ENCODE measurements around the gene KCNQ5. TPM values are rescaled to one million over a fixed set of nuclear protein-coding genes. Genes with fewer than 3 reads are reported as not detected.
"Not testable (repeated sequence)": the region's sequence is repeated elsewhere in the genome, so short reads cannot be mapped to it uniquely, and the experiment has no call there.

The KCNQ5 gene
- total RNA-seq, 4 donors from 2014 or later = 1.1 to 14.6 (median 9.0) TPM

DNA sequence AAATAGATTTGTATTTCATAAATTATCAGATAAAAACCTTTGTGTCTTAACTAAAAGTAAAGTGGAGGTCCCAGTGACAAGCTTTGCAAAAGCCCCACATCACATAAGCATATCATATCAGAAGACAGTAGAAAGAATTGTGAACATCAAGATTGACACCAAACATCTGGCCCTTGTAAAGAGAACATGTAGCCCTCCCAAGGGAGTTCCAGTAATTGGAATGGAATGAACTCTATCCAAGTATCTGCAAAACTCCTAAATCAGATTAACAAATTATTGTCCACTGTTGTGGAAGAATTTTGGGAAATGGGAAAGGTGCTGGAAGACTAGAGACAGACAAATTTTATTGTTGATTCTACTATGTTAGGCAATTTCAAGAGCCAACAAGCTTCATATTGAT is 268.8 kb downstream of the KCNQ5 start:
- no peak overlapping the region for H3K27ac ChIP-seq
- TF ChIP-seq, protein P1, sequence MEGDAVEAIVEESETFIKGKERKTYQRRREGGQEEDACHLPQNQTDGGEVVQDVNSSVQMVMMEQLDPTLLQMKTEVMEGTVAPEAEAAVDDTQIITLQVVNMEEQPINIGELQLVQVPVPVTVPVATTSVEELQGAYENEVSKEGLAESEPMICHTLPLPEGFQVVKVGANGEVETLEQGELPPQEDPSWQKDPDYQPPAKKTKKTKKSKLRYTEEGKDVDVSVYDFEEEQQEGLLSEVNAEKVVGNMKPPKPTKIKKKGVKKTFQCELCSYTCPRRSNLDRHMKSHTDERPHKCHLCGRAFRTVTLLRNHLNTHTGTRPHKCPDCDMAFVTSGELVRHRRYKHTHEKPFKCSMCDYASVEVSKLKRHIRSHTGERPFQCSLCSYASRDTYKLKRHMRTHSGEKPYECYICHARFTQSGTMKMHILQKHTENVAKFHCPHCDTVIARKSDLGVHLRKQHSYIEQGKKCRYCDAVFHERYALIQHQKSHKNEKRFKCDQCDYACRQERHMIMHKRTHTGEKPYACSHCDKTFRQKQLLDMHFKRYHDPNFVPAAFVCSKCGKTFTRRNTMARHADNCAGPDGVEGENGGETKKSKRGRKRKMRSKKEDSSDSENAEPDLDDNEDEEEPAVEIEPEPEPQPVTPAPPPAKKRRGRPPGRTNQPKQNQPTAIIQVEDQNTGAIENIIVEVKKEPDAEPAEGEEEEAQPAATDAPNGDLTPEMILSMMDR (IDR thresholded peaks at IDR 0.05) = no peak
- TF ChIP-seq POLR2A (IDR thresholded peaks at IDR 0.05) = no peak
- no peaks in the 10 kb centered on the region for H3K4me1 ChIP-seq
- H3K27me3 ChIP-seq = no peaks in the 10 kb centered on the region
- H3K4me3 ChIP-seq (replicated peaks in 1 of 3) = no peak overlapping the region
- H3K36me3 ChIP-seq = no peaks in the 10 kb centered on the region
- intact Hi-C loops (cut with DNase I) = no loop called here
- DNase-seq = no peak
- H3K9me3 ChIP-seq = no peaks in the 10 kb centered on the region

DNA sequence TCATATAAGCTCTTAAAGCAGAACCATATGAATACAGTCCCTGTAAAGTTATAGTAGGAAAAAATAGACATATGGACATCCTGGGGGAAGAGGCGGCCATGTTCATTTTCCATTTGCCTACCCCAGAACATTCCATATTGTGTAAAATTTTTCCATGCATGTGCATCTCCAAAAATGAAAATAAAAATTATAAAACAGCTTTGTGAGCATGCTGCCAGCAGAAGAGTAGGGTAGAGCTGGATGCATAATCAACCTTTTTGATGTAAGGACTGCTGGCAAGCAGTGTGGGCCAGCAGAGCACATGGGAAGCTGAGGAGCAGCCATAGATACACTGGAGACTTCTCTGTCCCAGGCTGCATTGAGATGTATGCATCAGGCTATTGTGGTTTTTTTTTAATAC is 271.0 kb downstream of the KCNQ5 start:
- H3K4me1 ChIP-seq = no peaks in the 10 kb centered on the region
- 93% methylated on average over 1 of the region's 1 CpG for WGBS, 2 donors
- TF ChIP-seq POLR2A (IDR thresholded peaks at IDR 0.05) = no peak
- TF ChIP-seq, protein P1 (IDR thresholded peaks at IDR 0.05) = no peak
- intact Hi-C loops (cut with DNase I) = no loop called here
- no peaks in the 10 kb centered on the region for H3K27me3 ChIP-seq
- no peaks in the 10 kb centered on the region for H3K9me3 ChIP-seq
- no peak overlapping the region for H3K27ac ChIP-seq
- no peak for DNase-seq
- H3K36me3 ChIP-seq = no peaks in the 10 kb centered on the region
- no peak overlapping the region for H3K4me3 ChIP-seq (replicated peaks in 1 of 3)

DNA sequence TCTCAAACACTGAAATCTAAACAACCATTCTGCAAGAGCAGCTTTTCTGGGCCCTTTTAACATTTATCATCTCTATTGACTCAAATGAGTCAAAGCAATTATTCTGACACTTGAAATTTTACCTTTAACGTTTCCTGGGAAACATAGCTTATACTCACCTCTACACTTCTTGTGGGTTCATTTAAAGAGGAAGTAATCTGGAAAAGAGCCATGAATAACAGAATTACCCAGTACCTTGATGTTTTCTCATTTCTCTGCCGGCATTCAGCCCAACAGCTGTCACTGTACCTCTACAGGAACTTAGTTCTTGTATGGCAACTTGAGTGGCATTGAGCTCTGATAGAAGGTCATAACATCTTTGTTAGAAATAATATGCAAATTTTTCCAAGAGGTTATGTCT is 272.2 kb downstream of the KCNQ5 start:
- intact Hi-C loops (cut with DNase I) = no loop called here
- no peaks in the 10 kb centered on the region for H3K9me3 ChIP-seq
- TF ChIP-seq, protein P1 (IDR thresholded peaks at IDR 0.05) = no peak
- TF ChIP-seq POLR2A (IDR thresholded peaks at IDR 0.05) = no peak
- no peak overlapping the region for H3K27ac ChIP-seq
- WGBS, 2 donors = 24 to 36% methylated on average over 2 of the region's 2 CpGs
- no peaks in the 10 kb centered on the region for H3K36me3 ChIP-seq
- no peaks in the 10 kb centered on the region for H3K4me1 ChIP-seq
- DNase-seq = no peak
- H3K4me3 ChIP-seq (replicated peaks in 1 of 3) = no peak overlapping the region
- no peaks in the 10 kb centered on the region for H3K27me3 ChIP-seq

DNA sequence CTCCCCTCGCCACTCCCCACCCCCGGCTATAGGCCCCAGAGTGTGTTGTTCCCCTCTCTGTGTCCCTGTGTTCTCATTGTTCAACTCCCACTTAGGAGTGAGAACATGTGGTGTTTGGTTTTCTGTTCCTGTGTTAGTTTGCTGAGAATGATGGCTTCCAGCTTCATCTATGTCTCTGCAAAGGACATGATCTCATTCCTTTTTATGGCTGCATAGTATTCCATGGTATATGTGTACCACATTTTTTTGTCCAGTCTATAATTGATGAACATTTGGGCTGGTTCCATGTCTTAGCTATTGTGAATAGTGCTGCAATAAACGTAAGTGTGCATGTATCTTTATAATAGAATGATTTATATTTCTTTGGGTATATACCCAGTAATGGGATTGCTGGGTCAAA is 276.4 kb downstream of the KCNQ5 start:
- H3K36me3 ChIP-seq; H3K27me3 ChIP-seq; H3K4me1 ChIP-seq; H3K9me3 ChIP-seq; H3K4me3 ChIP-seq (replicated peaks in 1 of 3); intact Hi-C loops (cut with DNase I); H3K27ac ChIP-seq; DNase-seq: not testable (repeated sequence)
- WGBS, 2 donors = 73 to 77% methylated on average over 3 of the region's 3 CpGs

DNA sequence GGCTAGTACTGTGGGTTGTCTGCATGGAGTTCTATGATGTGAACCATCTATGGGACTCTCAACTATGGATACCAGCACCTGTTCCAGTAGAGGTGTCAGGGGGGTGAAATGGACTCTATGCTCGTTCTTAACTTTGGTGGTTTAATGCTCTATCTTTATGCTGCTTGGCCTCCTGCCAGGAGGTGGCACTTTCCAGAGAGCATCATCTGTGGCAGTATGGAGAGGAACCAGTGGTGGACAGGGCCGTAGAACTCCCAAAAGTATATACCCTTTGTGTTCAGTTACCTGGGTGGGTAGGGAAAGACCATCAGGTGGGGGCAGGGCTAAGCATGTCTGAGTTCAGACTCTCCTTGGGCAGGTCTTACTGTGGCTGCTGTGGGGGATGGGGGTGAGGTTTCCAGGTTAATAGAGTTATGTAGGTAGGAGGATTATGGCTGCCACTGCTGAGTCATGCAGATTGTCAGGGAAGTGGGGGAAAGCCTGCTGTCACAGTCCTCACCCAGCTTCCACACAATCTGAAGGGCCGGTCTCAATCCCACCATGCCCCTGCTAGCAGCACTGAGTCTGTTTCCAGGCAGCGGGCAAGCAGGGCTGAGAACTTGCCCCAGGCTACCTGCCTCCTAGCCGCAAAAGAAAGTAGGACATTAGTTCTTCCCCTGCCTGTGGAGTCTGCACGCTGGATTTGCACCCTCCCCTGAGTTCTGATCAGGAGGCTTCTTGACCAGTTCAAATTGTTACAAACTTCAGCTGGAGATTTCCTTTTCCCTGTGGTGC is 284.0 kb downstream of the KCNQ5 start:
- Histone ChIP-seq H3K9me3 (no peaks in the 10 kb centered on the region), H3K36me3 (no peaks in the 10 kb centered on the region), H3K27me3 (no peaks in the 10 kb centered on the region), H3K4me1 (no peaks in the 10 kb centered on the region), H3K27ac (no peak overlapping the region), H3K4me3 (replicated peaks in 1 of 3) (no peak overlapping the region)
- WGBS, 2 donors = 93 to 98% methylated on average over 6 of the region's 6 CpGs
- intact Hi-C loops (cut with DNase I) = no loop called here
- TF ChIP-seq POLR2A (IDR thresholded peaks at IDR 0.05) = no peak
- TF ChIP-seq, protein P1 (IDR thresholded peaks at IDR 0.05) = no peak
- DNase-seq = no peak

Measured in thyroid gland (tissue), 4 donors.